ENCODE results near the gene CREBRF.
"Not testable (repeated sequence)": the region's sequence is repeated elsewhere in the genome, so short reads cannot be mapped to it uniquely, and the experiment has no call there.

CREBRF gene

GRCh38 chr5:173055983-173056782 lies at the start of gene CREBRF:
TSS of gene CREBRF (plus strand) at chr5:173056352. CDS start at chr5:173080776, 24,424 bp downstream.
- peak; percentile 99 for DNase-seq

- no peak for DNase-seq
Measured at GRCh38 chr5:173010021-173010420, 46.1 kb upstream of the CREBRF start.

- DNase-seq: peak; percentile 7
Measured at GRCh38 chr5:173010547-173011464, 45.3 kb upstream of the CREBRF start.

GRCh38 chr5:173011566-173011965 lies 44.6 kb upstream of the CREBRF start:
- no peak for DNase-seq

- no peak for DNase-seq
Measured at GRCh38 chr5:173012882-173013281, 43.3 kb upstream of the CREBRF start.

- no peak for DNase-seq
Measured at GRCh38 chr5:173014671-173015070, 41.5 kb upstream of the CREBRF start.

GRCh38 chr5:173015192-173015591 lies 41.0 kb upstream of the CREBRF start:
- no peak for DNase-seq

GRCh38 chr5:173015598-173016455 lies 40.3 kb upstream of the CREBRF start:
- DNase-seq: no peak

- no peak for DNase-seq
Measured at GRCh38 chr5:173016598-173017046, 39.5 kb upstream of the CREBRF start.

- DNase-seq: not testable (repeated sequence)
Measured at GRCh38 chr5:173017087-173017486, 39.1 kb upstream of the CREBRF start.

- DNase-seq: no peak
Measured at GRCh38 chr5:173018358-173018757, 37.8 kb upstream of the CREBRF start.

GRCh38 chr5:173020154-173020581 lies 36.0 kb upstream of the CREBRF start:
- no peak for DNase-seq

- no peak for DNase-seq
Measured at GRCh38 chr5:173020643-173021042, 35.5 kb upstream of the CREBRF start.

GRCh38 chr5:173025651-173026050 lies 30.5 kb upstream of the CREBRF start:
- DNase-seq: no peak

GRCh38 chr5:173027905-173028304 lies 28.2 kb upstream of the CREBRF start:
- no peak for DNase-seq

GRCh38 chr5:173028811-173029327 lies 27.3 kb upstream of the CREBRF start:
- DNase-seq: no peak

GRCh38 chr5:173029499-173029921 lies 26.6 kb upstream of the CREBRF start:
- peak; percentile 6 for DNase-seq

GRCh38 chr5:173032096-173032495 lies 24.1 kb upstream of the CREBRF start:
- not testable (repeated sequence) for DNase-seq

- DNase-seq: no peak
Measured at GRCh38 chr5:173032730-173033129, 23.4 kb upstream of the CREBRF start.

GRCh38 chr5:173033923-173034322 lies 22.2 kb upstream of the CREBRF start:
- no peak for DNase-seq

GRCh38 chr5:173035904-173036707 lies 20.0 kb upstream of the CREBRF start:
- no peak for DNase-seq
